Renal cortical epithelial cell (primary cell): ENCODE data around the gene CEP112. TPM values are rescaled to one million over a fixed set of nuclear protein-coding genes. Genes with fewer than 3 reads are reported as not detected.

ENCODE experiments used
- DNase-seq: peaks from one replicate; pipeline ENCODE4 v3.0.0-alpha.2; 2011; ENCODE audit warnings: low read depth
- total RNA-seq: library from RNA; depleted of rRNA; stranded (reverse); fragments of >200 nt; gene quantifications from 2 replicates; pipeline ENCODE4 v1.2.3, GENCODE V29; 2014

The CEP112 gene
- total RNA-seq, 1 donor from 2014 or later: 27.0 TPM

GRCh38 chr17:66211047-66211810, 19.3 kb upstream of the CEP112 start:
- DNase-seq: no peak

- no peak for DNase-seq
These were observed 18.3 kb upstream of the CEP112 start for GRCh38 chr17:66210208-66210574.

DNA sequence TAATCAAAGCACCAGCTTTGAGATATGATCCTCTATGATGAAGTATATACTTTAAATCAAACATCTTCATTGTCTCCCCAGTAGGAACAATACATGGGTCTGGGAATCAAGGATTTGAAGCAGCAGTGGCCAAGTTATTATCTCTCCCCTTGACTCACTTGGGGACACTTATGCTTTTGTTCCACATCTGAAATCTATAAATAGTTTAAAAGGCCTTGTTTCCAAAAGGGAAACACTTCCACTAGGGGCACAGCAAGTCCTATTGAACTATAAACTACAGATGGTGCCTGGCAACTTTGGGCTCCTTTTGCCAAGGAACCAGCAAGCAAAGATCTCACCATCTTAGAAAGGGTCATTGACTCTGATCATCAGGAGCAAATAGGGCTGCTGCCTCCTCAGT, 16.0 kb upstream of the CEP112 start:
- no peak for DNase-seq

- no peak for DNase-seq
These were observed 11.5 kb upstream of the CEP112 start for GRCh38 chr17:66203274-66204015.

DNA sequence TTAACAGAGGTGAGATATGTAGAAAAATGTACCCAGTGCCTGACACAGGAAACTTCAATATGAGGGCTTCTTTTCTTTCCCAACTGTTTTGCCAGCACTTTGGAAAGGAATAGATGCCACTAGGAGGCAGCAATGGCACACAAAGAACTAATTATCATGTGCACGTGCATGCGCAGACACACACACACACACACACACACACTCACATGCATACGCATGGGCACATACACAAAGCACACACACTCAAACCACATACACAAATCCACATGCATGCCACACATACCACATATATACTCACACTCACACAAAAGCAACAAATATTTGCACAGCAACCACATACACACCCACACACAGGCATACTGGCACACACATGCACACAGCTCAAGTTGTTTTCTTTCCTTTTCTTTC, 8.8 kb upstream of the CEP112 start:
- peak; percentile 59 for DNase-seq

GRCh38 chr17:66198242-66198641, 6.3 kb upstream of the CEP112 start:
- DNase-seq: no peak

GRCh38 chr17:66192378-66192687, 400 bp upstream of the CEP112 start:
- DNase-seq: peak; percentile 9

DNA sequence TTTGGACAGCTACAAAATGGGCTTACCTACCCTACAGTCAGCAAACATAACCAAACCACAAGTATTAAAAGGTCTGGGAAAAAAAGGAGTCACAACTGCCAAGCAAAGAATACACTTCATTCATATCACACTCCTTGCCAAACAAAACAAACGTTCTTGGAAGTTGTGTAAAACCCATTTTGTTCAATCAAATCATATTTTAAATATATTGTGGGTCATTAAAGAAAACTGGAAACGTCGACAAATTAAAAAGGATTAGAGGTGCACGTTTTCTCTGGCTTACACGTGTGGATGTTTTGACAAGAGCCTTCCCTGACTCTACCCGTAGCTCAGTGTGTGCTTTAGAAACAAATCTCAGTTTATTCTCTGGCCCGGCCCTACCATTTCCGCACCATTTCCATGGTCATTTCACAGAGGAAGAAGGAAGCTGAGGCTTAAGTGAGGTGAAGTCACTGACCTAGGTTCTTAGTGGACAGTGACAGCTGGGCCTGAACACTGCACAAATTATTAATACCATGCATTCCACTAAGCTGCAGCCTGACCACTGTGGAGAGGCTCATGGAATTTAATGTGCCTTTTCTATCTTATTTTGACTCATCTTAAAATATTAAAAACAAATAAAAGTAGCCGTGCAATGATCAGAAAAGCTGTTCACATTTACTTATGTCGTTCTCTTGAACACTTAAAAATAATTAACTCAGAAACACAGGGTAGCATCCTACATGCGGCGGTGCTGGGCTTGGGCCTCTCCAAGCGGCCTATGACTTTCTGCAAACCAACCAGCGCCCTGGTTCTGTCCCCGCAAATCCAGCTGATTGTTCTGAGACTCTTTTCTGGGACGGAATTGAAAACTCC, 968 bp downstream of the CEP112 start:
- DNase-seq: peak; percentile 19

DNA sequence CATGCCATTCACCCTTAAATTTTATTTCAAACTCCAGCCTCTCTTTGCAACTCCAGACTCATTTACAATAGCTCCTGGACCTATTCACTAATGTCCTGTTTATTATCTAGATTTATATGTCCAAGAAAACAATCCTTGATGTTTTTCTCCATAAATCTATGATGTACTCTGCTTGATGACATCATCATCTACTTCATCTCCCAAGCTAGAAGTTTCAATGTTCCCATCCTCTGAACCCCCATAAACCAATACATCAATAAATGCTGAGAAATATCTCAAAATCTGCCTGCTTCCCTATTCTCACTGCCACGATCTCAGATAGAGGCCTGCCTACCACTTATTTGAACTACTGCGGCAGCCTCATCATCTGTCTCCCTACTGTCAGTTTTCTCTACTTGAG, 4.2 kb downstream of the CEP112 start:
- DNase-seq: no peak

DNA sequence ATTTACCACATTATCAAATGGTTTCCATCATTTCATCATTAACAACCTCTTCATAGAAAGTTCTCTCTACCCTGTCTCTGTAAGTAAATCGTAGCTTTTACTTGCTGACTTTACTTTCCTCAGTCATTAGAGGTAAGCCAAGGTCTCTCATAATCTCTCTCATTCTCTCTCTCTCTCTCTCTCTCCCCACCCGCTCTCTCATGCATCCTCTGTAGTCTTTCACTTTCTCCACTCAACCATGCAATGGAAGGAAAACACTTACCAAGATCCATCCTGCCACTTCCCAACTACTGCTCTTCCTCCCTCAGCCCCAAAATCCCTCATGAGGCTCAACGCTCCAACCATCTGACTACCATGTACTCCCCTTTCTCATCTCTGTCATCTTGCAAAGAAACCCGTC, 6.1 kb downstream of the CEP112 start:
- DNase-seq: peak; percentile 18

DNA sequence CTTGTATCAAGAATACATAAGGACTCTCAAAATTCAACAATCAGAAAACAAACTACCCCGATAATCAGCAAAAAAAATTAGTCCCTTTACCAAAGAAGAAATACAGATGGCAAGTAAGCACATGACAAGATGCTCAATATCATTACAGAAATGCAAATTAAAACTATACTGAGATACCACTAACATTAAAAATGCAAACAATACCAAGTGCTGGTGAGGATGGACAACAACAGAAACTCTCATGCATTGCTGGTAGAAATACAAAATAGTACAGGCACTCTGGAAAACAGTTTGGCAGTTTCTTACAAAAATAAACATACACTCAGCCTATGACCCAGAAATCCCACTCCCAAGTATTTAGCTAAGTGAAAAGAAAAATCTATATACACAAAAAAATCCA, 7.5 kb downstream of the CEP112 start:
- no peak for DNase-seq

- DNase-seq: no peak
These were observed 8.4 kb downstream of the CEP112 start for GRCh38 chr17:66183529-66183928.

- DNase-seq: no peak
These were observed 13.3 kb downstream of the CEP112 start for GRCh38 chr17:66178642-66179041.

GRCh38 chr17:66177048-66177447, 14.9 kb downstream of the CEP112 start:
- no peak for DNase-seq

- DNase-seq: no peak
These were observed 16.0 kb downstream of the CEP112 start for GRCh38 chr17:66175892-66176291.

DNA sequence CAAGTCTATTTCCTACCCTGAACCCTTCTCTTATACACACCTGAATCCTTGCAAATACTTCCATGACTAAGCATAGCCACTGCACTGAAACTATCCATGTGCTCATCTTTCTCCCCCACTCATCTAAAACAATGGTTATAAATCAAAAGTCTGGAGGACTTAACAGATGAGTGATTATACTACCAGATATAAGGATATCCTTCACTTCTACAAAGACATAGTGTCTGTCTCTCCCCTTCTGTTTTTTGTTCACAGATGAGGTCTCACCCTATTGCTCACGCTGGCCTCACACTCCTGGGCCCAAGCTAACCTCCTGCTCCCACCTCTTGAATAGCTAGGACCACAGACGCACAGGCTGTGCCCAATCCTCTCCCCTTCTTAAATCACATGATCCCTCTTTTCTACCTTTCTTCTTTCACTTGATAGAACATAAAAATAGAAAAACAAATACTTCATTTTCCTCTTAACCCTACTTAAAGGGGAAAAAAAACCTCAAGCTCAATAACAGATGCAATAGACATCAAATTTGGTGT, 19.2 kb downstream of the CEP112 start:
- peak; percentile 29 for DNase-seq

- DNase-seq: no peak
These were observed 19.8 kb downstream of the CEP112 start for GRCh38 chr17:66172144-66172543.

- DNase-seq: no peak
These were observed 20.2 kb downstream of the CEP112 start for GRCh38 chr17:66171692-66172091.

GRCh38 chr17:66171172-66171571, 20.8 kb downstream of the CEP112 start:
- no peak for DNase-seq

- DNase-seq: no peak
These were observed 22.1 kb downstream of the CEP112 start for GRCh38 chr17:66169839-66170238.

- no peak for DNase-seq
These were observed 24.6 kb downstream of the CEP112 start for GRCh38 chr17:66167189-66167815.
